ENCODE measurements around the gene NAA60. TPM values are rescaled to one million over a fixed set of nuclear protein-coding genes. Genes with fewer than 3 reads are reported as not detected.
A peak's percentile ranks its signal among the peaks of the same experiment; 100 is the strongest.

Gene NAA60
- total and polyA plus RNA-seq, 2 of the 13 experiments (the other 11 are each of a cell fraction or from before 2014, with no cell fraction given), result 14.7 to 32.0 TPM

DNA sequence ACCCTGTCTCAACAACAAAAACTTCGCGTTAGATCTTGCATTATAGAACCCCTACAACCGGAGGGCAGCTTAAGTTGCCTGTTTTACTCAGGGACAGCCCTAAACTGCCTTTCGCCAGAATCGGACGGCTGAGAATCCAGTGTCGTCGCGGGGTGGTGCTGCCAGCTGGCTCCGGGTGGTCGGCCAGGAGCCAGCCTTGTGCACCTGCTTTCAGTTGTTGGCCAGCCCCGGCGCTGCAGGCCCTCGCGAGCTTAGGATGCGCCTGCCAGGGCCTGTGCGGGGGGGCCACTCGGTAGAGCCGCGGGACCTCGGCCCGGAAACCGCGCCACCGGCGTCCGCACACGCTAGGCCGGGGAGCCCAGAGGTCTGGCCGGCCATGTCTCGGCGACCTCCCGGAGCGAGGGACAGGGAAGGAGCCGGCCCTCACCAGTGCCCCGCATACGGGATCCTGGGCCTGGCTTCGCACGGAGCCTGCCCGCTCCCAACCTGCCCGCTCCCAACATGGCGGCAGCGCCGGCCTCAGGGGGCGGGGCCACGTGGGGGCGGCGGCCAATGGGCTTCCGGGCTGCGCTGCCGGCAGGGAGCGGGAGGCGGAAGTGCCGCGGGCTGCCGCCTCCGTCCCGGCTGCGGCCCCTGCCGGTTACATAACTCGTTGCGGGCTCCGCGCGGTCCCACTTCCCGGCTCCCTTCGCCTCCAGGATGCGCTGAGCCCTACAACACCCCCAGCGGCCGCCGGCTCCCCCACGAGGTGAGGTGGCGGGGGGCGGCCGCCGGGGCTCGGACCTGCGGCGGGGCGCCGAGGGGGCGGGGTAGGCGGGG lies 14.2 kb downstream of the NAA60 start (continued):
- TF ChIP-seq ARNT2 (CRISPR knock-in tag; IDR thresholded peaks at IDR 0.05; ENCODE audit: low read depth) (peak; percentile 90), CBX2 (IDR thresholded peaks at IDR 0.05; ENCODE audit: low read depth, low read length) (no peak), CBX2 (CRISPR knock-in tag; IDR thresholded peaks at IDR 0.05; ENCODE audit: low read depth) (no peak), ZNF567 (CRISPR knock-in tag; IDR thresholded peaks at IDR 0.05; ENCODE audit: borderline replicate concordance) (peak; percentile 79; the same call in 1 of the 2 replicates), ZNF672 (CRISPR knock-in tag; IDR thresholded peaks at IDR 0.05) (no peak), HDAC2 (CRISPR knock-in tag; IDR thresholded peaks at IDR 0.05) (peak; percentile 63), RORA (CRISPR knock-in tag; IDR thresholded peaks at IDR 0.05) (no peak), POLR2AphosphoS2 (IDR thresholded peaks at IDR 0.05; ENCODE audit: low read depth, low read length) (no peak), ZNF790 (CRISPR knock-in tag; IDR thresholded peaks at IDR 0.05; ENCODE audit: borderline replicate concordance) (0 out of 2 replicates have a peak, but pooled peaks have one; percentile 60), ZNF562 (CRISPR knock-in tag; IDR thresholded peaks at IDR 0.05; ENCODE audit: borderline replicate concordance) (no peak), ZNF746 (CRISPR knock-in tag; IDR thresholded peaks at IDR 0.05) (no peak), SETDB1 (CRISPR knock-in tag; IDR thresholded peaks at IDR 0.05; ENCODE audit: borderline replicate concordance) (no peak), MZF1 (CRISPR knock-in tag; IDR thresholded peaks at IDR 0.05; ENCODE audit: borderline replicate concordance) (no peak), ZSCAN12 (CRISPR knock-in tag; IDR thresholded peaks at IDR 0.05) (no peak; the same call in 1 of the 2 replicates), ZNF484 (CRISPR knock-in tag; IDR thresholded peaks at IDR 0.05; ENCODE audit: borderline replicate concordance, low read depth) (no peak)
- TF ChIP-seq, protein P1, sequence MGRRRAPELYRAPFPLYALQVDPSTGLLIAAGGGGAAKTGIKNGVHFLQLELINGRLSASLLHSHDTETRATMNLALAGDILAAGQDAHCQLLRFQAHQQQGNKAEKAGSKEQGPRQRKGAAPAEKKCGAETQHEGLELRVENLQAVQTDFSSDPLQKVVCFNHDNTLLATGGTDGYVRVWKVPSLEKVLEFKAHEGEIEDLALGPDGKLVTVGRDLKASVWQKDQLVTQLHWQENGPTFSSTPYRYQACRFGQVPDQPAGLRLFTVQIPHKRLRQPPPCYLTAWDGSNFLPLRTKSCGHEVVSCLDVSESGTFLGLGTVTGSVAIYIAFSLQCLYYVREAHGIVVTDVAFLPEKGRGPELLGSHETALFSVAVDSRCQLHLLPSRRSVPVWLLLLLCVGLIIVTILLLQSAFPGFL (CRISPR knock-in tag; IDR thresholded peaks at IDR 0.05), result no peak
- TF ChIP-seq, protein P2, sequence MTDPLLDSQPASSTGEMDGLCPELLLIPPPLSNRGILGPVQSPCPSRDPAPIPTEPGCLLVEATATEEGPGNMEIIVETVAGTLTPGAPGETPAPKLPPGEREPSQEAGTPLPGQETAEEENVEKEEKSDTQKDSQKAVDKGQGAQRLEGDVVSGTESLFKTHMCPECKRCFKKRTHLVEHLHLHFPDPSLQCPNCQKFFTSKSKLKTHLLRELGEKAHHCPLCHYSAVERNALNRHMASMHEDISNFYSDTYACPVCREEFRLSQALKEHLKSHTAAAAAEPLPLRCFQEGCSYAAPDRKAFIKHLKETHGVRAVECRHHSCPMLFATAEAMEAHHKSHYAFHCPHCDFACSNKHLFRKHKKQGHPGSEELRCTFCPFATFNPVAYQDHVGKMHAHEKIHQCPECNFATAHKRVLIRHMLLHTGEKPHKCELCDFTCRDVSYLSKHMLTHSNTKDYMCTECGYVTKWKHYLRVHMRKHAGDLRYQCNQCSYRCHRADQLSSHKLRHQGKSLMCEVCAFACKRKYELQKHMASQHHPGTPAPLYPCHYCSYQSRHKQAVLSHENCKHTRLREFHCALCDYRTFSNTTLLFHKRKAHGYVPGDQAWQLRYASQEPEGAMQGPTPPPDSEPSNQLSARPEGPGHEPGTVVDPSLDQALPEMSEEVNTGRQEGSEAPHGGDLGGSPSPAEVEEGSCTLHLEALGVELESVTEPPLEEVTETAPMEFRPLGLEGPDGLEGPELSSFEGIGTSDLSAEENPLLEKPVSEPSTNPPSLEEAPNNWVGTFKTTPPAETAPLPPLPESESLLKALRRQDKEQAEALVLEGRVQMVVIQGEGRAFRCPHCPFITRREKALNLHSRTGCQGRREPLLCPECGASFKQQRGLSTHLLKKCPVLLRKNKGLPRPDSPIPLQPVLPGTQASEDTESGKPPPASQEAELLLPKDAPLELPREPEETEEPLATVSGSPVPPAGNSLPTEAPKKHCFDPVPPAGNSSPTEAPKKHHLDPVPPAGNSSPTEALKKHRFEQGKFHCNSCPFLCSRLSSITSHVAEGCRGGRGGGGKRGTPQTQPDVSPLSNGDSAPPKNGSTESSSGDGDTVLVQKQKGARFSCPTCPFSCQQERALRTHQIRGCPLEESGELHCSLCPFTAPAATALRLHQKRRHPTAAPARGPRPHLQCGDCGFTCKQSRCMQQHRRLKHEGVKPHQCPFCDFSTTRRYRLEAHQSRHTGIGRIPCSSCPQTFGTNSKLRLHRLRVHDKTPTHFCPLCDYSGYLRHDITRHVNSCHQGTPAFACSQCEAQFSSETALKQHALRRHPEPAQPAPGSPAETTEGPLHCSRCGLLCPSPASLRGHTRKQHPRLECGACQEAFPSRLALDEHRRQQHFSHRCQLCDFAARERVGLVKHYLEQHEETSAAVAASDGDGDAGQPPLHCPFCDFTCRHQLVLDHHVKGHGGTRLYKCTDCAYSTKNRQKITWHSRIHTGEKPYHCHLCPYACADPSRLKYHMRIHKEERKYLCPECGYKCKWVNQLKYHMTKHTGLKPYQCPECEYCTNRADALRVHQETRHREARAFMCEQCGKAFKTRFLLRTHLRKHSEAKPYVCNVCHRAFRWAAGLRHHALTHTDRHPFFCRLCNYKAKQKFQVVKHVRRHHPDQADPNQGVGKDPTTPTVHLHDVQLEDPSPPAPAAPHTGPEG (CRISPR knock-in tag; IDR thresholded peaks at IDR 0.05), result no peak; the same call in 1 of the 2 replicates
- TF ChIP-seq, protein P3, sequence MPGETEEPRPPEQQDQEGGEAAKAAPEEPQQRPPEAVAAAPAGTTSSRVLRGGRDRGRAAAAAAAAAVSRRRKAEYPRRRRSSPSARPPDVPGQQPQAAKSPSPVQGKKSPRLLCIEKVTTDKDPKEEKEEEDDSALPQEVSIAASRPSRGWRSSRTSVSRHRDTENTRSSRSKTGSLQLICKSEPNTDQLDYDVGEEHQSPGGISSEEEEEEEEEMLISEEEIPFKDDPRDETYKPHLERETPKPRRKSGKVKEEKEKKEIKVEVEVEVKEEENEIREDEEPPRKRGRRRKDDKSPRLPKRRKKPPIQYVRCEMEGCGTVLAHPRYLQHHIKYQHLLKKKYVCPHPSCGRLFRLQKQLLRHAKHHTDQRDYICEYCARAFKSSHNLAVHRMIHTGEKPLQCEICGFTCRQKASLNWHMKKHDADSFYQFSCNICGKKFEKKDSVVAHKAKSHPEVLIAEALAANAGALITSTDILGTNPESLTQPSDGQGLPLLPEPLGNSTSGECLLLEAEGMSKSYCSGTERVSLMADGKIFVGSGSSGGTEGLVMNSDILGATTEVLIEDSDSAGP (CRISPR knock-in tag; IDR thresholded peaks at IDR 0.05; ENCODE audit: borderline replicate concordance), result peak; percentile 64; the same call in 1 of the 2 replicates
- TF ChIP-seq, protein P4, sequence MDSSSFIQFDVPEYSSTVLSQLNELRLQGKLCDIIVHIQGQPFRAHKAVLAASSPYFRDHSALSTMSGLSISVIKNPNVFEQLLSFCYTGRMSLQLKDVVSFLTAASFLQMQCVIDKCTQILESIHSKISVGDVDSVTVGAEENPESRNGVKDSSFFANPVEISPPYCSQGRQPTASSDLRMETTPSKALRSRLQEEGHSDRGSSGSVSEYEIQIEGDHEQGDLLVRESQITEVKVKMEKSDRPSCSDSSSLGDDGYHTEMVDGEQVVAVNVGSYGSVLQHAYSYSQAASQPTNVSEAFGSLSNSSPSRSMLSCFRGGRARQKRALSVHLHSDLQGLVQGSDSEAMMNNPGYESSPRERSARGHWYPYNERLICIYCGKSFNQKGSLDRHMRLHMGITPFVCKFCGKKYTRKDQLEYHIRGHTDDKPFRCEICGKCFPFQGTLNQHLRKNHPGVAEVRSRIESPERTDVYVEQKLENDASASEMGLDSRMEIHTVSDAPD (CRISPR knock-in tag; IDR thresholded peaks at IDR 0.05), result peak; percentile 89
